ENCODE measurements around the gene PFN2.
"Not testable (repeated sequence)": the region's sequence is repeated elsewhere in the genome, so short reads cannot be mapped to it uniquely, and the experiment has no call there.

PFN2 gene, protein sequence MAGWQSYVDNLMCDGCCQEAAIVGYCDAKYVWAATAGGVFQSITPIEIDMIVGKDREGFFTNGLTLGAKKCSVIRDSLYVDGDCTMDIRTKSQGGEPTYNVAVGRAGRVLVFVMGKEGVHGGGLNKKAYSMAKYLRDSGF

DNA sequence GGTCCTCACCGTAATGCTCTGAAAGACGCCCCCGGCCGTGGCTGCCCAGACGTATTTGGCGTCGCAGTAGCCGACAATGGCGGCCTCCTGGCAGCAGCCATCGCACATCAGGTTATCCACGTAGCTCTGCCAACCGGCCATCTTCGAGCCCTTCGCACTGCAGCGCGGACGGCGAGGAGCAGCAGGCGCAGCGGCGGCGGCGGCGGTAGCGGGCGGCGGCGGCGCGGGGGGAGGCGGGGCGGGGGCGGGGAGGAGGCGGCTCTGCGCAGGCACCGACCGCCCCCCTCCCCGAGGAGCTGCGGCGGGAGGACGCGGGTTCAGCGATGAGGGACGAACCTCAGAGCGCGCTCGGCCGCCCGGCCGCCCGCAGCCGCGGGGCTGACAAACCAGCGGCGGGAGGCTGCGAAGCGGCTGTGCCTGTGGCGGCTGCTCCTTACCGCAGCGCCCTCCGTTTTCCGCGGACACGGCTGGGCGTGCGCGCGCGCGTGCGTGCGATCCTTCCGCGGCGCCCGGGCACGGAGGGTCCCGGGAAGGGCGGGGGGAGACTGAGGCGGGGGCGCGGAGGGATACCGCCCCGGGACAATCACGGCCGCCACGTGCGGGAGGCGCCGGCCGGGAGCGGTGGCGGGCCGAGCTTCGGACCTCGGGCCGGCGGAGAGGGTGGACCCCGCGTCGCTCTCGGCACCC lies at the start of gene PFN2:
Gene PFN2 (minus strand): TSS at position 180 of the 687 bp plus-strand sequence. CDS start 39 bp downstream, at position 141.
- DNase-seq, result peak; percentile 64

DNA sequence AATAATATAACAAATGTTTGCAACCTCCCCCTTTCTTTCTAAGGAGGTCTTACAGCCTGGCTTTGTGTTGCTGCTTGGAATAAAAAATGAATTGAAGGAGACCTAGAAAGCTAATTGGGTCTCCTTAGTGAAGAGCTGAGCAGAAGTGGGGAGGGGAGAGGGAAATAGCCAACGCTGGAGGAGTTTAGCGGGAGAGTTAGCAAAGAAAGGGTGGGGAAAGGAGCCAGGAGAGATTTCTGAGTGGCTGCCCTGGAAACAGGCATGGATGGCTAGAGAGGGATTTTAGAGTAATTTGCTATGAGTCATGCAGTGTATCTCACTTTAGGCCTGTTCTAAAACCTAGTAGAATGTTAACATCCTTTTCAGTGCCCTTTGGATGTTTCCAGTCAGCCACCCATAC lies 45.2 kb upstream of the PFN2 start:
- DNase-seq, result no peak

DNA sequence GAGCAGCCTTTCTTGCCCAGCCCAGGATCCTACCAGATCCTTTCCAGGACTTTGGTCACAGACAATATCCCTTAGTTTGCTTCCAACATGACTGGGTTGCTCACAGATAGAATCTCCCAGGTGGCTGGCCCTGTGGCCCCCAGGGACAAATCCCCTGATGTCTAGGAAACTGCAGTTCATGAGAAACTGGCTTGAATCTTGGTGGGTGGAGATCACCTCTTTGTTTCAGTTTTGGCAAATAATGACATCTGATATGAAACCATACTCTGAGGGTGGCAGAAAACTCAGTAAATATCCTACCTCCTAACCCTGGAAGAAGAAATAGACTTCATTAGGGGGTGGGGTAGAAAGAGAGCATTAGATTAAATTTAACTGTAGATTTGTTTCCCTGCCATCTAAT lies 44.1 kb upstream of the PFN2 start:
- DNase-seq, result no peak

DNA sequence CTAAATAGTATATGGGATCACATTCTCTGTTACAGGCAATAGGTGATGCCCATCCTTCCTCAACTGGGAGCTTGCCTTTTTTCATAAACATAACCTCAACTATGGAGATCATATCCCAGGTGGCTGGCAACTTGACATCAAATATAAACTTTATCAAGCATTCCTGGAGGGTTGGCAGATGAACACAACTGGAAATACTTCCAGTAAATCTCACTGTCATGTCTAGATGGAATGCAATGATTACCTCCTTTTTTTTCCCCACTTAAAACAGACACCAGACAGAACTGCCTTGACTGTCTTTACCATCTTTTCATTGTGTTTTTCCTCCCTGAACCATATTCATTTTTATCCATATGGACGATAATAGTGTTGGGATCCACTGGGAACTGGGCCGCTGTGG lies 43.1 kb upstream of the PFN2 start:
- DNase-seq, result no peak

DNA sequence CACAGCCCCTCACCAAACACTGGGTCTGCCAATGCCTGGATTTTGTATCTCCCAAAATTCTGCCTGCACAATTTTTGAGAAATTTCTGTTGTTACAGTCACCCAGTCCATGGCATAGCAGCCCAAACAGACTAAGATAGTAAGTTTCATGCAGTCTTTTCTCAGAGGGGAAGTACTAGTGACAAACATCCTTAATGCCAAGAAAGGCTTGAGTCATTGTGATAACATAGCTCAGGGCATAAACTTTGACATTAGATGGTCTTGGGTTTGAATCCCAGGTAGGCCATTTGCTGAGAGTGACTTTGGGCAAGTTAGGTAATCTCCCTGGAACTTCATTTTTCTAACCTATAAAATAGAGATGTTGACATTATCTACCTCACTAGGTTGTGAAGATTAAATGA lies 36.1 kb upstream of the PFN2 start:
- no peak for DNase-seq

DNA sequence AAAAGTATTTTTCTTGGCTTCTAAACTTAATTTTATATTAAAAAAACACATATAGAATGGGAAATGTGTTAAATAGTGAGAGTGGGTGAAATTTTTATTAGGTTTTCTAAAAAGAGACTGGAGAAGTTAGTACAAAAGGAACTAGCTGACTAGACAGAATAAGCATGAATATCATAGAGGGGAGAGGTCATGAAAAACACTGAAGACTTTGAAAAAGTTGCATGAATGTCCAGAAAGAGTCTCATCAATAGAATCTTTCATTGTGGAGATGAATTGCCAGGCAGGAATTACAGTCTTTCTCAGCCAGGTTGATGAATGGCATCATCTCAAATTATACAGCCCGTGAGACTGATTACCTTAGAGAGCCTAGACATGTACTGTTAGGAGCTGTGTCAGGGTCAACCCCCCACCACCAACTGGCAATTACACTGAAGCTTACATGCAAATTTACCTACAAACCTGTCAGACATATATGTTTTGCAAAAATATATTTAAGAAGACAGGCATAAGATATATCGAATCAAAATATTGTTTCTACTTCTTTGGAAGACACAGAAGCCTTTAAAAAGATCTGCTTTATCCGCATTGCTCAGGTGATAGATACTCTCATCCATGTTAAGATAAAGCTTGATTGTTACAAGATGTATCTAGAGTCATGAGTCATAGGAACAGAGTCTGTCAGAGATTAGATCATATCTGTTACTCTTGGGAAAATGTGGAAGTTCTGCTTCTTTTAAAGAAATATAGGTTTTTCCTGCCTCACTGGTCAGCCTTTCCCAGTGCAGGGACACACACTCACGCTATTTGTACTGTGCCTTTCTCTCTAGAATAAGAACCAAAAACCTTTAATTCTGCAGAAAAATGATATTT lies 34.8 kb upstream of the PFN2 start:
- no peak for DNase-seq

DNA sequence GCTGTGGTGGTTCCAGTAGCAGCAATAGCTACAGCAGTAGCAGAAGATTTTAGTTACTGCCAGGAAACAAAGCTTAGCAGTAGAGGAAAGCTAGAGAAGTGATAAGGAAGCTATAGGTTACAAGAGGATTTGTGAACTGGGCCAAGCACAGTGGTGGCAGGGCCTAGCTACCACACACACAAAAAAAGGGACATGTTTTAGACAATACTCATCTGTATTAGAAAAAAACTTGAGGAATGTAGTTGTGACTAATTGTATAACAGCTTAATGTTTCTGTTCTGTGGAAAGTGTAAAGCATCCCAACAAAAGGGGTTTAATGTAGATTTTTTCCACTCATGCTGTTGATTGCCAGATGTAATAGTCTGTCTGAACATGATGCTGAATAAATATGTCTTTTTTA lies 29.9 kb upstream of the PFN2 start:
- DNase-seq, result no peak

DNA sequence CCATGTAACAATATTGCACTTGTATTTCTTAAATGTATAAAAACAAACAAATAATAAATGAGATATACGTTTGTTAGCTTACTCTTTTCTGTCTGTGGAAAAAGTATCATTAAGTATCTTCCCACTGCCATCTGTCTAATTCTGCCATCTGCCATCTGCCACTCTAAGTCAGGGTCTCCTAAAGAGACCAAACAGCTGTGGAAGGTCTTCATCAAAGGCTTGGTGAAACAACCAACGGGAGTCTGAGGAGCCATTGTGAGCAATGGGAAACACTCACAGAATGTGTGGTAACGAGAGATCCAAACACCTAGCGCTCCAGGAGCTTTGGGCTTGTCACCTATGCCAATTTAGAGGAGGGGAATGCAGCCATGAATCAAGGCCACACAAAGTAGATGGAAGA lies 28.7 kb upstream of the PFN2 start:
- DNase-seq, result no peak

DNA sequence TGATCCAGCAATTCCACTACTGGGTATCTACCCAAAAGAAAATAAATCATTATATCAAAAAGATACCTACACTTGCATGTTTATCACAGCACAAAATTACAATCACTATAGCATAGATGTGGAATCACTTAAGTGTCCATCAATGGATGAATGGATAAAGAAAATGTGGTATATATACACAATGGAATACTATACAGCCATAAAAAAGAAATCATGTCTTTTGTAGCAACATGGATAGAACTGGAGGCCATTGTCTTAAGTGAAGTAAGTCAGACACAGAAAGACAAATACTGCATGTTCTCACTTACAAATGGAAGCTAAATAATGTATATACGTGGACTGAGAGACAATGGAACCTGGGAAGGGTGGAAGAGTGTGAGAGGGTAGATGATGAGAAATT lies 28.3 kb upstream of the PFN2 start:
- DNase-seq, result no peak

DNA sequence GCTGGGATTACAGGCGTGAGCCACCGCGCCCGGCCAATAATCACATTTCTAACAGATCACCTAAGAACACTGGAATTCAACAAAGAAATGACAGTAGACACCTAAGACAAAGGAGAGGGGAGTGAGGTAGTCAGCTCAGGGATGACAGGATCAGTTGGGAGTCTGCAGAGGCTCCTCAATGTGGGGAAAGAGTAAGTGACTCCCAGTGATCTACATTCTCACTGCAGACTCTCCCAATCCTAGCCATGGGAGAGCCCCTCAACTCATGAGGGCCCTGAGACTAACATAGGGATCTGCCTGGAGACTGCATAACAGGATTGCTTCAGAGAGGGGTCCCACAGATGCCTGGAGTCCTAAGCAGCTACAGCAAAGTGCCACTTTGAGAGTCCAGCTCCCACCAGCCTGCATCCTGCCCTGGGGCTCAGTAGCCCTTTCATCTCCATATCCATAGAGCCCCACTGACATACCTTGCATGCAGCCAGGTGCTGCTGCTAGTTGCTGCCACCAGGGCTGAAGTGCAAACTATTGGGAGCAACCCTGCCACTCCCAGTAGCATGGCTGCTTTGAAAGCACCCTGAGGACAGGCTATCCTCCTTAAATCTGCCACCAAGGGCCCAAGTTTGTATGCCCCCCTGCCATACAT lies 21.8 kb upstream of the PFN2 start:
- DNase-seq, result no peak

DNA sequence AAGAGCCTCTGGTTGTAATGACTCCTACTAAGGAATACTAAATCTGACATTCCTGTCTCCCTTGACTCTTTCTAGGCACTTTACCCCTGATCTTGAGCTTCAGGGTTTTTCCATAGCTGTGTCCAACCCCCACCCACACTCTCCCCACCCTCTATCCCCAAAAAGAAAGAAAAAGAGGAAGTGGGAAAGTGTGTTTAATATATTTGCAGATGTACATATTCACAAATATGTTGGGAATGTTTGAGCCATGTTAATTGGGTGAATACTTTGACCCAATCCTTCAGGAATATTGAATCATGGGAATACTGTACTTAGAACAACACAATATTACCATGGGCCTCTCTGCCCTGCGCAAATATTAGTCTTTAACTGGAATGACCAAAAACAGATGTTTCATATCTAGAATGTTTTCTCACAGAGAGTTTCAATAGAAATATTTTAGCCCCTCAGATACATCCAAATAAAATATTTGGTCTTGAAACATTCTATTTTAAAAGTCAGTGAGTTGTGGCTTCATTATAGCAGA lies 19.8 kb upstream of the PFN2 start:
- no peak for DNase-seq

DNA sequence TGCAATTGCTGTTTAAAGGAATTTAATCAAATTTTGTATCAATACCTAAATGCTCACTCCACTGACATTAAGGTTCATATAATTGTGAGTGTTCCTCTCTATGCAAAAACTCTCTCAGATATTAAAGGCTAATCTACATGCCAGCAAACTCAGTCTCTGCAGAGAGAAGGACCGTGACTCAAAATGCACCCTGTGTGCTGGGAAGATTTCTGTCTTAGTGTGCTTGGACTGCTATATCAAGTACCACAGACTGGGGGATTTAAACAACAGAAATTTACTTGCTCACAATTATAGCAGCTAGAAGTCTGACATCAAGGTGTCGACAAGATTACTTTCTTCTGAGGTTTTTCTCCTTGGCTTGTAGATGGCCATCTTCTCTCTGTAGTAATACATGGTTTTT lies 18.6 kb upstream of the PFN2 start:
- no peak for DNase-seq

DNA sequence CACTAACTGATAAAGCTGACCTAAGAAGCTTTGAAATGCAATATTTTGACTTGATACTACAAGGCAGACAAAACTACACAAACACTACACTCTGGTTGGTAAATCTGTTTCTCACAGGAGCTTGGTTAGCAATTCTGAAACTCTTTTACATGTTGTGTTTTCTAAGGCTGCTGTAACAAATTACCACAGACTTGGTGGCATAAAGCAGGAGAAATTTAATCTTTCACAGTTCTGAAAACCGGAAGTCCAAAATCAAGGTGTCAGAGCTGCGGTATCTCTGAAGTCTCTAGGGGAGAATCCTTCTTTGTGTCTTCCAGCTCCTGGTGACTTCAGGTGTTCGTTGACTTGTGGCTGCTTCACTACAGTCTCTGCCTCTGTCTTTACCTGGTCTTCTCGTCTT lies 12.9 kb upstream of the PFN2 start:
- DNase-seq, result no peak

DNA sequence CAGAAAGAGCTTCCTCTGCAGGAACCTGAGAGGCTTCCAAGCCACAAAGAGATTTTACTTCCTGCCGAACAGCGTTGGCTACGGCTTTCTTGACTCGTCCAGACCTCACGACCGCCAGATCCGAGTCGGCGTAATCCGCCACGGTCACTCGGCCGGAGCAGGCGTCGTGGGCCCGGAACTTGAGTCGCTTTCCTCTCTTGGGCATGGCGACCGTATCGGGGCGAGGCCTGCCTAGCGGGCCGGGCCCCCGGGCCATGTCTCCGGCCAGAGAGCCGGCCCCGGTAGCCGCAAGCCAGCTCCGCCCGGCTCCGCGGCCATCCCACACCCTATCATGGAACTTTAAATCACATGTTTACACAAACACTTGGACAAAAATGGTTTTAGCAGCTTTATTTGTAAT lies 12.4 kb upstream of the PFN2 start:
- not testable (repeated sequence) for DNase-seq

DNA sequence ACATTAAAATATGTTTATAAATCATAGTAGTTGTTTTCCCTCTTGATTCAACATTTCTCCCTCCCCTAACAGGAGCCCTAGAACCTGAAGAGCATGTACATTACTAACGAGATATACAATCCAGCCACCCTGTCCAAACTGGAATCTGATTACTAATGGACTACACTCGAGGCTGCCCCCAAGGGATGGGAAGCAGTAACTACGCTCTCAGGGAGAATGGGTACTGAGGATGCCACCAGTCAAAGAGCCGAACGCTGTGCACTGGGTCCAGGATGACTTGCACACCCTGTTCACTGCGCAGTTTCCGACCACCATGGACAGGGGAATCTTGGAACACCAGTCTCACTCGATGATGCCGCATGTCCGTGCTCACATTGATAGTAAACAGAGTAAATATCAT lies 11.3 kb upstream of the PFN2 start:
- DNase-seq, result not testable (repeated sequence)

DNA sequence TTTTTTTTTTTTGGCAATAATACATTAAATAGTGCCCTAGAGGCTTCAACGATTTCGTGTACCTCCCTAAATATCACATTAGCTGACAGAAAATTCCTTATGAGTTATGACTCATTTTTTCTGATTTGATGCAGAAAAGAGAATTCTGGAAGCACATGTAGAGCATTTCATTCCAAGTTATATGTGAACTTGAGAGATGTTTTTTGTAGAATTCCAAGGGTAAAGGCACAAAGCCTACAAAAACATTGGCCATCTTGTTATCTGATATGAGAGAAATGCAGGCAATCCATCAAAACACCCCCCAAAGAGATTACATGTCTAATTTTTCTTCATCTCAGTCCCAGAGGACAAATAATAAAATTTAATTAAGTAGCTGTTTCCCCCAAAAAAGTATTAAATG lies 6.7 kb upstream of the PFN2 start:
- DNase-seq, result no peak

DNA sequence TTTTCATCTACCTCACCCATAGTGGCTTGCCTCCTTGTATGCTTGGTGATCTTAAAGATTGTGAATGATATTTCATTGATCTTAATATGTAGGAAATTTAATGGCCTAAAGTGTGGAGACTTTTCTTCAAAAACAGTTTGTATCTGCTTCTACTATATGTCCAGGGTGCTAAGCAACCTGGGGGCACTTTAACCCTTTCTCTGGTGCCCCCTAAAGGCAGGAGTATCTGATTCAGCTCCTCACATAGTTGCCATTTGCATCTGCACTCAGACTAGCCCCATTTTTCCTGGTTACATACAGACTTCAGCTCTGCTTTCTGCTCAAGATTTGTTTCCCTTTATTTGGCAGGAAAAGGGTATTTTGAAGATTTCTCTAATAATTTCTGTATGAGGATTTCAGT lies 5.2 kb upstream of the PFN2 start:
- DNase-seq, result no peak

DNA sequence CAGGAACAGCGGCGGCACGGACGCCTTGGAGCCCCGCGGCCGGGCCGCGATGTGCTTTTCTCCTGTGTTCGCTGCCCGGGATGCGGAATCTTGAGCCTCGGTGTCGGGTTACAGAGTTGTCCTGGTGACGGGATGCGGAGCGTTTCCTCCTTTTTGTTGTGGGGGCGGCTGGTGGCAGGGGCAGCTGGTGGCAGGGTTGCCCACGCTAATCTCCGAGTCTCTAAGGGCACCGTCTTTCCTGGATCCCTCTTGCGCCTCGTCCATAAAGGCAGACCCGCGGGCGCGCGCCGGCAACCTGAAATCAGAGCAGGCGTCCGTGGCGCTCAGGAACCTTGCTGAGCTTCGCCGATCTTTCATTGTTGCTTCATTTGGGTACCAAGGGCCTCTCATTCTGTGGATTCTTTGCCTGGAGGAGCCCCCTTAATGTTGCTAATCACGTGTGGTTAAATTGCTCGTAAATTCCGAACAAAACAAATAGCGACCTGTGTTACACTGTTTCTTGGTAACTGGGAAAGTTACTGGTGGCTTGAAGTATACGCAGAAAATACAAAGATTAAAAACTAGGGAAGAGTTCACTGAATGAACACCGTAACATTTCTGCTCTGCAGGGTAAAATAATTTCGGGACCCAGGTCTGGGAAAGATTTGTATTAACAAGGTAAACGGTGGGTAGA lies 844 bp upstream of the PFN2 start:
- DNase-seq, result peak; percentile 71

DNA sequence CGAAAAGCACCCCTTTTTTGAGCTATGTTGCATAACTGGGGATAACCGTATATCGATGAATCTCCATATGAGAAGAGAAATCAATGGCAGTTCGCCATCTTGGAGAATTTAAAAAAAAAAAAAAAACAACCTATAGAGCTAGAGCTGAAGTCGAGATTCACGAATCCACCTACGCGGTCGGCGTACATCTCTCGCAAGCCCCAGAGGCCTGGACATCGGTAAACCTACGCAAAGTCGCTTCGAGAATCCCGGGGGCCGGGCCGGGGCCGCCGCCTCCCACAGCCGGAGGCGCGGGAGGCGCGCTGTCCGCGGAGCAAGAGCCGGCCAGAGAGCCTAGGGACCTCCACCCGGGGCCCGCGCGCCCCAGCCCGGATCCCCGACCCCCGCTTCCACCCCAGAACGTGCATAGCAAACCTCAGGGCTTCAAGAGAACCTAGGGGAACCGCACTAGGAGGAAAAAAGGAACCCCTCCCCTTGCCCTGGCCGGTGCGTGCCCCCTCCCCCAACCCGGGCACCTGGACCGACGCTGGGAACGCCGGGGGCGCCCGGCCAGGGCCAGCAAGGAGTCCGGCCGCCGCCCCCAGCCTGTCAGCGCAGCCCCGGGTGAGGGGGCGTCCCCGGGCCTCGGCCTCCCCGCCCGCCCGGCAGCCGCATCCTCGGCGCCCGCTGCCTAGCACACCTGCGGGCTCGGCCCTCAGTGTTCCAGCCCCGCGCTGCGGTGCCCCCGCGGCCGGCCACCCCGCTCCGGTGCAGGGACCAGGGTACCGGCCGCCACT lies 567 bp downstream of the PFN2 start:
- peak; percentile 85 for DNase-seq

DNA sequence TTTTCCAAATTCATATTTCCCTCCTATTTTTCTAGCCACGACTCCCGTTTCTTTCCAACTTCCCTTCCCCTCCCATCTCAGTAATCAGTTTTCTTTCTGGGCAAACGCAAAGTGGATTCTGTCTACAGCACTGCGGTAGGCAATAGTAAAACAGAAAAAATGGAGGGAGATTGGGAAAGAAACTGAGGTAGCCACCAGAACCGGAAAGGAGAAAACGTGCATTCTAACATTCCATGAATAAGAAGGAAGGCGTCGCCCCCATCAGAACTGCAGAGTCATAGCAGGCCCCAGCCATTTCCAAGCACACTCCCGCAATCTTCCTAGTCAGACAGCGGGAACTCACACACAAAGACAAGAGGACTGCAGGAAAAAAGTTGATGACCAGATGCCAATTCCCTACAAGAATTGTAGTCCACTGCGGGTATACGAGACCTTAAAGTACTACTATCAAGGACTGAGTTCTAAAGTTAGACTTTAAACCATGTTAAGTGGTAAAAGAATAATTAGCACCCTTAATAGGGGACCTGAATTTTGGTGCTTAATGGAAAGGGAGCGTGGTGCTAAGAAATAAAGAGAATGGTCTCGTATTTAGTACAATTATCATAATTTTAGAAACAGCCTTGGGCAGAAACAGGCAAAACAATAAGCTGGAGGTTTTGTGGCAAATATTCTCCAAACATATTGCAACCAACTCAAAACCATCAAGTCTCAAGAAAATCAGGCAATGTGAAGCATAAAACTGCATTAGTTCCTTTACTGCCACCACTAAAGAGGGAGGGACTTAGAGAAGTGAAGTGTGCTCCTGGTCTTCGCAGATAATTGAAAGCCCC lies 1.4 kb downstream of the PFN2 start:
- DNase-seq, result no peak

DNA sequence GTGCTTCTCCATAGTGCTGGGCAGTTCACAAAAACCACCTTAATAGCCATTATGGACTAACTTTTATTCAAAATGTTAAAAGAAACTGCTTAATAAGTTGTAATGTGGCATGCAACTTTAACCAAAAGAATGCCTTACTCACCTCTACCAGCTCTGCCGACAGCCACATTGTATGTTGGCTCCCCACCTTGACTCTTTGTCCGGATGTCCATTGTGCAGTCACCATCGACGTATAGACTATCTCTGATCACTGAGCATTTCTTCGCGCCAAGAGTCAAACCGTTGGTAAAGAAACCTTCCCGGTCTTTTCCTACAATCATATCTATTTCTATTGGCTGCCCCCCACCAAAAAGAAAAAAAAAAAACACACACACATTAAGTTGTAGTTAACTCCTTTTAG lies 2.5 kb downstream of the PFN2 start:
- no peak for DNase-seq

Measured in NCI-H2029 (cell line).